ENCODE measurements around the gene IFT57.

Gene IFT57

DNA sequence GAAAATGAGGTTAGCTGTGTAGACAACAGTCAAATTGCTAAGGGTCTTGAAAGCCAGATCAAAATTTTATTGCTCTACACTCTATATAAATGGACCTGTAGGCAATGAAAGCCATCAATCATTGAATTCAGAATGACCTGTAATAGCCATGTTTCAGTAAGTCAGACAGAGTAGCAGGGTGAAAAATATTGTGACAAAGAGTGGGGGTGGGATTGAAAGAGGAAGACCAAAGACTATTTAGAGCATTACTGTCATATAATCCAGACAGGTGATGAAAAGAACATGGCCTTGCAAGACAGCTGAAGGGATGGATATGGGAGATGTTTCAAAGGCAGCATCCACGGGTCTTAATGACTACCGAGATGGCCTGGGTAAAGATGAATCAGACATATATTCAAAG is 22.2 kb downstream of the IFT57 start:
- H3K27ac ChIP-seq: no peak overlapping the region
- TF ChIP-seq ZFX (IDR thresholded peaks at IDR 0.05; ENCODE audit: borderline replicate concordance): no peak
- TF ChIP-seq, protein P1, sequence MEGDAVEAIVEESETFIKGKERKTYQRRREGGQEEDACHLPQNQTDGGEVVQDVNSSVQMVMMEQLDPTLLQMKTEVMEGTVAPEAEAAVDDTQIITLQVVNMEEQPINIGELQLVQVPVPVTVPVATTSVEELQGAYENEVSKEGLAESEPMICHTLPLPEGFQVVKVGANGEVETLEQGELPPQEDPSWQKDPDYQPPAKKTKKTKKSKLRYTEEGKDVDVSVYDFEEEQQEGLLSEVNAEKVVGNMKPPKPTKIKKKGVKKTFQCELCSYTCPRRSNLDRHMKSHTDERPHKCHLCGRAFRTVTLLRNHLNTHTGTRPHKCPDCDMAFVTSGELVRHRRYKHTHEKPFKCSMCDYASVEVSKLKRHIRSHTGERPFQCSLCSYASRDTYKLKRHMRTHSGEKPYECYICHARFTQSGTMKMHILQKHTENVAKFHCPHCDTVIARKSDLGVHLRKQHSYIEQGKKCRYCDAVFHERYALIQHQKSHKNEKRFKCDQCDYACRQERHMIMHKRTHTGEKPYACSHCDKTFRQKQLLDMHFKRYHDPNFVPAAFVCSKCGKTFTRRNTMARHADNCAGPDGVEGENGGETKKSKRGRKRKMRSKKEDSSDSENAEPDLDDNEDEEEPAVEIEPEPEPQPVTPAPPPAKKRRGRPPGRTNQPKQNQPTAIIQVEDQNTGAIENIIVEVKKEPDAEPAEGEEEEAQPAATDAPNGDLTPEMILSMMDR (IDR thresholded peaks at IDR 0.05): no peak

DNA sequence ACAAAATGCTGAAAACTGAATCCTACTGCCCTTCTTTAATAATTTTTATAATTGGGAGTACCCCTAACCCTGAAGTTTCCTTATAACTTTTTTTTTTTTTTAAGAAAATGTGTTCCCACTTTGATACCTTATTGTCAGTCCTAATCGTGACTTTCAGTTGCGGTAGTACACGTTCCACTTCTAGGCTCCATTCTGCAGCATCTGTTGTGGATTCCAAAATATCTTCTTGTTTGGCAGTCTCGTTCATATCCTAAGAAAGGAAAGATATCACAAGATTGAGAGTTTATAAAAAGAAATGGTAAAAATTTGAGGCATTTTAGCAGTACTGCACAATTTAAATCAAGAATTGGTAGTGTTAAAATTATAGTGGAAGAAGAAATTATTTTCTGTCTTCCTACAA is 30.8 kb downstream of the IFT57 start:
- no peak overlapping the region for H3K27ac ChIP-seq
- TF ChIP-seq, protein P1 (IDR thresholded peaks at IDR 0.05): no peak
- no peak for TF ChIP-seq ZFX (IDR thresholded peaks at IDR 0.05; ENCODE audit: borderline replicate concordance)

DNA sequence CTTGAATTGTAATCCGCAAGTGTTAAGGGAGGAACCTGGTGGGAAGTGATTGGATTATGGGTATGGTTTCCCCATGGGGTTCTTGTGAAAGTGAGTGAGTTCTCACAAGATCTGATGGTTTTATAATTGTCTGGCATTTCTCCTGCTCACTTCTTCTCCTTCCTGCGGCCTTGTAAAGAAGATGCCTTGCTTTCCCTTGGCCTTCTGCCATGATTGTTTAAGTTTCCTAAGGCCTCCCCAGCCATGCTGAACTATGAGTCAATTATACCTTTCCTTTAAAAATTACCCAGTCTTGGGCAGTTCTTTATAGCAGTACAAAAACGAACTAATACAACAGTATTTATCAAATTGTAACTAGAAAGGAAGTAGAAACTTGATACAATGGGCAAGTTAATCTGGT is 31.9 kb downstream of the IFT57 start:
- H3K27ac ChIP-seq: no peak overlapping the region
- no peak for TF ChIP-seq ZFX (IDR thresholded peaks at IDR 0.05; ENCODE audit: borderline replicate concordance)
- TF ChIP-seq, protein P1 (IDR thresholded peaks at IDR 0.05): no peak

DNA sequence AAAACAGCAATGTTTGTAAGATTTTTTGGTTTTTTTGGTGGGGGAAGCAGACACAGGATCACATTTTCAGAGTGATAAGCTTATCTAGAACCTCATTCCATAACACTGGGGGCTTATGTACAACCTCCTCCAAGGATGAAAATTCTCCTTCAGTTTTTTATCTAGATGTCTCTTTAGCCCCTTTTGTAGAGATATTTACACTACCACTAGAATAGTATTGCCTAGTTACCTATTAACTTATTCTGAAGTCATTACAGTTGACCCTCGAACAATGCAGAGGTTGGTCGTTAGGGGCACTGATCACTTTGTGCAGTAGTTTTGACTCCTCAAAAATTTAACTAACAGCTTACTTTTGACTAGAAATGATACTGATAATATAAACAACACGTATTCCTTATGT is 32.8 kb downstream of the IFT57 start:
- no peak for TF ChIP-seq ZFX (IDR thresholded peaks at IDR 0.05; ENCODE audit: borderline replicate concordance)
- TF ChIP-seq, protein P1 (IDR thresholded peaks at IDR 0.05): no peak
- H3K27ac ChIP-seq: no peak overlapping the region

DNA sequence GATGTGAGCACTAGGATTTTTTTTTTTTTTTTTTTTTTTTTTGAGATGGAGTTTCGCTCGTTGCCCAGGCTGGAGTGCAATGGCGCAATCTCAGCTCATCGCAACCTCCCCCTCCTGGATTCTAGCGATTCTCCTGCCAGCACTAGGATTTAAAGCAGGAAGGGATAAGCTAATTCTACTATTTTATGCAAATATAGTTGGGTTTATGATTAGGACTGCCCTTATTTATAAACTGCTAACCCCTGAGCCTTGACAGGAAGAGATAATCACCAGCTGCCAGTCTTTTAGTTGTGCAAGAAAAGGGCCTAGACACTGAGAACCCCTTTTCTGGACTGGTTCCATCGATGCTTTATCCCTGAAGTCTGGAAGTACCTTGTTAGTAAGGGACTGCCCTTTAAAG is 36.7 kb downstream of the IFT57 start:
- no peak overlapping the region for H3K27ac ChIP-seq
- no peak for TF ChIP-seq ZFX (IDR thresholded peaks at IDR 0.05; ENCODE audit: borderline replicate concordance)

DNA sequence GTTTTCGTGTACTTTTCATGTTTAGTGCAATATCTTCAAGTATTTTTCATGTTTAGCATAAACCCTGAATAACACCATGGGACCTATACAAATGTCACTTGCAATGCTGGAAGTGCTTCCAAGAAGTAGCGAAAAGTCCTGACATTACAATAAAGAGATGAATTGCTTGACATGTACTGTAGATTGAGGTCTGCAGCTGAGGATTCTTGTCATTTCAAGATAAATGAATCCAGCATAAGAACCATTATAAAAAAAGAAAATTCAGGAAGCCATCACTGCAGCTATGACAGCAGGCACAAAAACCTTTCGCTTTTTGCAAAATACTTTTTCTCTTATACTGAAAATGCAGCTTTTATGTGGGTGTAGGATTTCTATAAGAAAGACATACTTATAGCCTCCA is 37.4 kb downstream of the IFT57 start:
- no peak overlapping the region for H3K27ac ChIP-seq
- TF ChIP-seq, protein P1 (IDR thresholded peaks at IDR 0.05): no peak
- TF ChIP-seq ZFX (IDR thresholded peaks at IDR 0.05; ENCODE audit: borderline replicate concordance): no peak

DNA sequence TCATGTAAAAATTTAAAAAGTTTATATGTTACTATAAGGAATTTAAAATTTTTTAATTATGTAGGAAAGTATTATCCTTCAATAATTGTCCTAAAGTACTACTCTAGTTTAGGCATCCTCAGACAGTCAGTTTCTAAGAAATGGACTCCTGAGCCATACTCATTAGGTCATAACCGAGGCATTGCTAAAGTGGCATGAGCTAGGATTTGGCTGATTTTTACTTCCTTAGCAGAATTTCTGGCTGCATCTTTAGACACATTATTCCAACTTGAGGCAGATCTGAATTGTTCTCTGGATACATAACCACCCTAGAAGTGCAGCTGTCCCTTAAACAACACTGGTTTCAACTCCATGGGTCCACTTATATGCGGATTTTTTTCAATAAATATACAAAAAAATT is 38.3 kb downstream of the IFT57 start:
- no peak overlapping the region for H3K27ac ChIP-seq
- TF ChIP-seq, protein P1 (IDR thresholded peaks at IDR 0.05): no peak
- TF ChIP-seq ZFX (IDR thresholded peaks at IDR 0.05; ENCODE audit: borderline replicate concordance): no peak

DNA sequence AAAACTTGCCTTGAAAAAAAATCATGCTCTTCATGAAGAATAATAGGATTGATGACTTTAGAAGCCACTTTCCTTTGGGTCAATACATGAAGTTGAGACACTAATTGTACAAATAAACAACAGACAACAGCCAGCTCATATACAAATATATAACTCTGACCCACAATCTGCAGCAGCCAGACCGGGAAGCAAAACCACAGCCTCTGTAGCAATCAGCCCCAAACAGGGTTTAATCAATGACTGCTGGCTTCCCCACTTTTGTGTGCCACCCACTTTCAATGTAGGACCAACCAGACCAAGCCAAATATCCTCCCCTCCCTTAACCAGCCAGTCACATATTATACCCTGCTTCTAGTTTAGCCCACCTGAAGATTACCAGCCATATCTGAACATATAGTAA is 39.0 kb downstream of the IFT57 start:
- TF ChIP-seq, protein P1 (IDR thresholded peaks at IDR 0.05): no peak
- no peak for TF ChIP-seq ZFX (IDR thresholded peaks at IDR 0.05; ENCODE audit: borderline replicate concordance)
- no peak overlapping the region for H3K27ac ChIP-seq

Data from 22Rv1 (cell line).